Smooth muscle cell of the umbilical artery (primary cell): Measurements from ENCODE around the gene USP17L10. TPM values are rescaled to one million over a fixed set of nuclear protein-coding genes. Genes with fewer than 3 reads are reported as not detected.

Experiments
- total RNA-seq: library from RNA; depleted of rRNA; stranded (reverse); fragments of >200 nt; gene quantifications from 2 replicates; pipeline ENCODE4 v1.2.3, GENCODE V29; 2014

Gene USP17L10
- total RNA-seq, result not detected in 2 replicates

GRCh38 chr4:9210357-9210756 lies at the start of gene USP17L10:
Gene USP17L10, plus strand, starts transcription at chr4:9210657. Its CDS starts 0 bp downstream, at chr4:9210657.

GRCh38 chr4:9169791-9170459 lies 40.5 kb upstream of the USP17L10 start, which contains the start of gene FAM90A26:
Gene FAM90A26, plus strand, starts transcription at chr4:9170409. Its CDS starts 2,764 bp downstream, at chr4:9173173.

GRCh38 chr4:9215105-9215504 lies 4.6 kb downstream of the USP17L10 start, which contains the start of gene USP17L11:
Gene USP17L11, plus strand, starts transcription at chr4:9215405. Its CDS starts 0 bp downstream, at chr4:9215405.

GRCh38 chr4:9219852-9220251 lies 9.4 kb downstream of the USP17L10 start, which contains the start of gene USP17L12:
Gene USP17L12, plus strand, starts transcription at chr4:9220152. Its CDS starts 0 bp downstream, at chr4:9220152.

GRCh38 chr4:9224596-9224995 lies 14.1 kb downstream of the USP17L10 start, which contains the start of gene USP17L13:
Gene USP17L13, plus strand, starts transcription at chr4:9224896. Its CDS starts 0 bp downstream, at chr4:9224896.

GRCh38 chr4:9234085-9234484 lies 23.6 kb downstream of the USP17L10 start, which contains the start of gene USP17L15:
Gene USP17L15, plus strand, starts transcription at chr4:9234385. Its CDS starts 0 bp downstream, at chr4:9234385.

GRCh38 chr4:9243579-9243978 lies 33.1 kb downstream of the USP17L10 start, which contains the start of gene USP17L17:
Gene USP17L17, plus strand, starts transcription at chr4:9243879. Its CDS starts 0 bp downstream, at chr4:9243879.

GRCh38 chr4:9247953-9248680 lies 37.7 kb downstream of the USP17L10 start, which contains the start of gene USP17L18:
Gene USP17L18, plus strand, starts transcription at chr4:9248630. Its CDS starts 0 bp downstream, at chr4:9248630.

GRCh38 chr4:9253078-9253477 lies 42.6 kb downstream of the USP17L10 start, which contains the start of gene USP17L19:
Gene USP17L19, plus strand, starts transcription at chr4:9253378. Its CDS starts 0 bp downstream, at chr4:9253378.

GRCh38 chr4:9257824-9258223 lies 47.4 kb downstream of the USP17L10 start, which contains the start of gene USP17L20:
Gene USP17L20, plus strand, starts transcription at chr4:9258124. Its CDS starts 0 bp downstream, at chr4:9258124.

Other genes with a start within 250 kb of the USP17L10 start
- not detected in 2 replicates for gene FAM90A26, start 40.2 kb upstream of the USP17L10 start, total RNA-seq
- gene USP17L11, start 4.7 kb downstream of the USP17L10 start, total RNA-seq, result not detected in 2 replicates
- not detected in 2 replicates for gene USP17L12, start 9.5 kb downstream of the USP17L10 start, total RNA-seq
- gene USP17L13, start 14.2 kb downstream of the USP17L10 start, total RNA-seq, result not detected in 2 replicates
- not detected in 2 replicates for gene USP17L15, start 23.7 kb downstream of the USP17L10 start, total RNA-seq
- not detected in 2 replicates for gene USP17L17, start 33.2 kb downstream of the USP17L10 start, total RNA-seq
- not detected in 2 replicates for gene USP17L18, start 38.0 kb downstream of the USP17L10 start, total RNA-seq
- not detected in 2 replicates for gene USP17L19, start 42.7 kb downstream of the USP17L10 start, total RNA-seq
- not detected in 2 replicates for gene USP17L20, start 47.5 kb downstream of the USP17L10 start, total RNA-seq
- gene USP17L21, start 52.2 kb downstream of the USP17L10 start, total RNA-seq, result not detected in 2 replicates
- gene USP17L22, start 57.0 kb downstream of the USP17L10 start, total RNA-seq, result not detected in 2 replicates
- gene USP17L24, start 114.5 kb downstream of the USP17L10 start, total RNA-seq, result not detected in 2 replicates
- gene USP17L25, start 119.3 kb downstream of the USP17L10 start, total RNA-seq, result not detected in 2 replicates
- gene USP17L26, start 124.0 kb downstream of the USP17L10 start, total RNA-seq, result not detected in 2 replicates
- not detected in 2 replicates for gene USP17L5, start 128.7 kb downstream of the USP17L10 start, total RNA-seq
- not detected in 2 replicates for gene USP17L27, start 133.5 kb downstream of the USP17L10 start, total RNA-seq
- not detected in 2 replicates for gene USP17L28, start 138.2 kb downstream of the USP17L10 start, total RNA-seq
- gene USP17L29, start 143.0 kb downstream of the USP17L10 start, total RNA-seq, result not detected in 2 replicates
- gene USP17L30, start 152.5 kb downstream of the USP17L10 start, total RNA-seq, result not detected in 2 replicates
- not detected in 2 replicates for gene DEFB131A, start 233.8 kb downstream of the USP17L10 start, total RNA-seq